Tibial nerve (tissue), 3 donors: Measurements from ENCODE around the gene PCSK6.

Source experiments
- EP300 ChIP-seq, 2 donors: sonication (generic); formaldehyde crosslinking; IDR thresholded peaks; one replicate each; pipeline ENCODE4 v1.6.1; 2017; ENCODE audit warnings: antibody characterized with exemption in 2 of 2, mild to moderate bottlenecking in 1 of 2
- POLR2A ChIP-seq, 2 donors: fragments of 450-650 bp; IDR thresholded peaks; one replicate each; pipeline ENCODE4 v1.6.1; 2017; ENCODE audit warnings: antibody characterized with exemption in 2 of 2, mild to moderate bottlenecking in 2 of 2, moderate library complexity in 2 of 2

DNA sequence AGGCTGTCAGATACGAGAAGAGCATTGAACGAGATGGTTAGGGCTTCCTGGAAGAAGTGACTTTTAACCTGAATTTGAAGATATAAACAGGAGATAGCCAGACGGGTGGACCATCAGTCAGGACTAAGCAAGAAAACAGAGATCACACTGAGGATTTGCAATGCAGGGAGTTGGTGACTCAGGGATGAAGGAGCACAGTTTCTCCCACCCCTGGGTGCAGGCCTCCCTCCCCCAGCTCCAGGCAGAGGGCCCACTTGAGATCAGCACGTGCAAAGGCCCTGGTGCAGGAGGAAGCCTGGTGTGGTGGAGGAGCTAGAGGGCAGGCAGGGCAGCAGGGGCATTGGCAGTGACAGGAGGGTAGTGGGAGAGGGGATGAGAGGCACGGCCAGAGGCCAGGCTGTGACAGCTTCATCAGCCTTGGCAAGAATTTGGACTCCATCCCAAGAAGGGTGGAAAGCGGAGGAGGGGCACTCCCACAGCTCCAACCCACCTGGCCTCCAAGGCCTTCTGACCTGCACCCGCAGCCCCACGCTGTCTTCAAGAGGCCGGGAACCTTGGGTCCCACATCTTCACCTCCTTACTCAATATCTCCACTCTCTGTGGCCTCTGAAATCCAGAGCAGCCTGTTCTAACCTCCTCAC is 8.7 kb upstream of the PCSK6 start:
- TF ChIP-seq EP300 (IDR thresholded peaks at IDR 0.05) (no peak), POLR2A (IDR thresholded peaks at IDR 0.05) (no peak)
